ENCODE results near the gene SIVA1. TPM values are rescaled to one million over a fixed set of nuclear protein-coding genes. Genes with fewer than 3 reads are reported as not detected.

Gene SIVA1
- total RNA-seq, 1 donor = 62.2 TPM

- no peaks in the 10 kb centered on the region for H3K9me3 ChIP-seq (ENCODE audit: low read depth, low read length)
- no peak overlapping the region for H3K27ac ChIP-seq (ENCODE audit: low read depth, low read length)
- H3K4me3 ChIP-seq (ENCODE audit: insufficient read depth, low read length) = no peak overlapping the region
- no peaks in the 10 kb centered on the region for H3K27me3 ChIP-seq (ENCODE audit: insufficient read depth, low read length)
- no peak for TF ChIP-seq CTCF (IDR thresholded peaks at IDR 0.05; ENCODE audit: extremely low read depth, low read depth, low read length)
- no peak for DNase-seq (ENCODE audit: insufficient read length, low spot score, missing footprints)
- H3K4me1 ChIP-seq (ENCODE audit: insufficient read depth, low read length) = peaks cover 3% of the 10 kb centered on the region
- peaks cover 14% of the 10 kb centered on the region for H4K20me1 ChIP-seq (ENCODE audit: insufficient read depth, low read length)
- peaks cover 63% of the 10 kb centered on the region for H3K36me3 ChIP-seq (ENCODE audit: insufficient read depth, low read length)
- no peaks in the 10 kb centered on the region for H3K79me2 ChIP-seq (ENCODE audit: insufficient read depth, low read length)
- H2AFZ ChIP-seq (ENCODE audit: low read length) = no peak overlapping the region
- H3K4me2 ChIP-seq (ENCODE audit: insufficient read depth, low read length) = no peak overlapping the region
Measured at GRCh38 chr14:104712881-104713734, 39.8 kb upstream of the SIVA1 start.

- Histone ChIP-seq H3K4me3 (ENCODE audit: insufficient read depth, low read length) (no peak overlapping the region), H3K4me2 (ENCODE audit: insufficient read depth, low read length) (no peak overlapping the region), H3K36me3 (ENCODE audit: insufficient read depth, low read length) (peaks cover 63% of the 10 kb centered on the region), H3K27ac (ENCODE audit: low read depth, low read length) (no peak overlapping the region), H3K4me1 (ENCODE audit: insufficient read depth, low read length) (no peaks in the 10 kb centered on the region), H3K27me3 (ENCODE audit: insufficient read depth, low read length) (no peaks in the 10 kb centered on the region), H2AFZ (ENCODE audit: low read length) (no peak overlapping the region), H3K79me2 (ENCODE audit: insufficient read depth, low read length) (no peaks in the 10 kb centered on the region), H3K9me3 (ENCODE audit: low read depth, low read length) (no peaks in the 10 kb centered on the region), H4K20me1 (ENCODE audit: insufficient read depth, low read length) (peaks cover 6% of the 10 kb centered on the region)
- TF ChIP-seq CTCF (IDR thresholded peaks at IDR 0.05; ENCODE audit: extremely low read depth, low read depth, low read length) = no peak
- DNase-seq (ENCODE audit: insufficient read length, low spot score, missing footprints) = no peak
Measured at GRCh38 chr14:104714066-104714465, 38.9 kb upstream of the SIVA1 start.

- no peak for TF ChIP-seq CTCF (IDR thresholded peaks at IDR 0.05; ENCODE audit: extremely low read depth, low read depth, low read length)
- no peak overlapping the region for H3K4me3 ChIP-seq (ENCODE audit: insufficient read depth, low read length)
- H3K9me3 ChIP-seq (ENCODE audit: low read depth, low read length) = no peaks in the 10 kb centered on the region
Measured at GRCh38 chr14:104714681-104715080, 38.3 kb upstream of the SIVA1 start.

DNA sequence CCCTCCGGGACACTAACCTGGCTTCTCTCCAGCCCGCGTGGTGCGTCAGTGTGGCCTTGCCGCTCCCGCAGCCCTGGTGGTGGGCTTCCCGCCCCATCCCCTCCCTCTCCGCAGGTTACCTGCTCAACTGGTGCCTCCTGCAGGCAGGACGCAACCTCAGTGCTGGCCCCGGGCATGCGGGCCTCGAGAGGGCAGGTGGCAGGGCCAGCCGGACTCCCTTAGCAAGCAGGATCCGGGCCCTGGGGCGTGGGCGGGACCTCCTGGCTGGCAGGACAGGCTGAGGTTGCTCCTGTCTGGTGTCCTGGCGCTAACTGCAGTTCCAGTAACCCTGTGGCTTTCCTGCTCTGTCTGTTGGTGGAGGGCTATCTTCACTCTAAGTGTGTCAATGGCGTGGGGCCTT is 37.5 kb upstream of the SIVA1 start:
- Histone ChIP-seq H3K79me2 (ENCODE audit: insufficient read depth, low read length) (no peaks in the 10 kb centered on the region), H2AFZ (ENCODE audit: low read length) (no peak overlapping the region), H3K4me1 (ENCODE audit: insufficient read depth, low read length) (no peaks in the 10 kb centered on the region), H3K4me3 (ENCODE audit: insufficient read depth, low read length) (no peak overlapping the region), H3K36me3 (ENCODE audit: insufficient read depth, low read length) (peaks cover 60% of the 10 kb centered on the region), H3K27ac (ENCODE audit: low read depth, low read length) (no peak overlapping the region), H3K27me3 (ENCODE audit: insufficient read depth, low read length) (no peaks in the 10 kb centered on the region), H4K20me1 (ENCODE audit: insufficient read depth, low read length) (peaks cover 4% of the 10 kb centered on the region), H3K9me3 (ENCODE audit: low read depth, low read length) (no peaks in the 10 kb centered on the region), H3K4me2 (ENCODE audit: insufficient read depth, low read length) (no peak overlapping the region)
- no peak for DNase-seq (ENCODE audit: insufficient read length, low spot score, missing footprints)
- no peak for TF ChIP-seq CTCF (IDR thresholded peaks at IDR 0.05; ENCODE audit: extremely low read depth, low read depth, low read length)

More at GRCh38 chr14:104714681-104715080, 38.3 kb upstream of the SIVA1 start:
- no peak for DNase-seq (ENCODE audit: insufficient read length, low spot score, missing footprints)
- no peaks in the 10 kb centered on the region for H3K27me3 ChIP-seq (ENCODE audit: insufficient read depth, low read length)
- no peaks in the 10 kb centered on the region for H3K79me2 ChIP-seq (ENCODE audit: insufficient read depth, low read length)
- H2AFZ ChIP-seq (ENCODE audit: low read length) = no peak overlapping the region
- no peak overlapping the region for H3K27ac ChIP-seq (ENCODE audit: low read depth, low read length)
- peaks cover 60% of the 10 kb centered on the region for H3K36me3 ChIP-seq (ENCODE audit: insufficient read depth, low read length)
- H3K4me2 ChIP-seq (ENCODE audit: insufficient read depth, low read length) = no peak overlapping the region
- H3K4me1 ChIP-seq (ENCODE audit: insufficient read depth, low read length) = no peaks in the 10 kb centered on the region
- H4K20me1 ChIP-seq (ENCODE audit: insufficient read depth, low read length) = peaks cover 2% of the 10 kb centered on the region

Measured in osteoblast (primary cell).